Ovary (tissue), 3 donors: Measurements from ENCODE around the gene GEMIN4.

Experiments used
- CTCF ChIP-seq, 3 donors: fragments of 450-650 bp in 2 of 3; fragments of 200-600 bp in 1 of 3; IDR thresholded peaks; one replicate each; pipeline versions ENCODE4 v1.5.1 to v1.8.0; 2016 to 2022; ENCODE audit warnings: antibody characterized with exemption in 3 of 3, mild to moderate bottlenecking in 1 of 3
- EP300 ChIP-seq: sonication (generic); formaldehyde crosslinking; IDR thresholded peaks from one replicate; pipeline ENCODE4 v1.6.1; 2017; ENCODE audit warnings: antibody characterized with exemption
- POLR2A ChIP-seq: fragments of 450-650 bp; IDR thresholded peaks from one replicate; pipeline ENCODE4 v1.6.1; 2017; ENCODE audit warnings: antibody characterized with exemption, mild to moderate bottlenecking, moderate library complexity
- donor health status: DM: no; HTN: no; CAD: no.

GRCh38 chr17:746783-747629 lies 5.1 kb downstream of the GEMIN4 start:
- no peak for TF ChIP-seq CTCF (IDR thresholded peaks at IDR 0.05)
- TF ChIP-seq POLR2A: no peak
- TF ChIP-seq EP300: no peak
